SK-N-SH (cell line): ENCODE data around the gene CORT. TPM values are rescaled to one million over a fixed set of nuclear protein-coding genes. Genes with fewer than 3 reads are reported as not detected.

Source experiments
- CTCF ChIA-PET: fragments of 300-600, 350-600 bp; formaldehyde crosslinking; extraction: SDS; loops from one replicate; lab custom pipeline; 2021; lab: Yijun Ruan, JAX
- POLR2A ChIA-PET: fragments of 350-600 bp; sonication (Branson Sonifier 250); formaldehyde crosslinking; extraction: SDS; loops from one replicate; lab custom pipeline; 2020; ENCODE audit warnings: antibody characterized with exemption, inconsistent platforms; lab: Yijun Ruan, JAX
- DNase-seq: peaks from one replicate; pipeline ENCODE4 v3.0.0; 2012
- H2AFZ ChIP-seq: fragments of 200-600 bp; sonication (generic); 2 replicates; pipeline ENCODE4 v1.8.1; 2016; ENCODE audit warnings: antibody characterized with exemption, mild to moderate bottlenecking, low read depth
- H3F3A ChIP-seq: fragments of 200-600 bp; sonication (generic); replicated peaks from 2 replicates; pipeline ENCODE3; 2016; ENCODE audit warnings: antibody characterized with exemption, mild to moderate bottlenecking; ENCODE audit not compliant: insufficient read depth
- H3K27ac ChIP-seq, 2 experiments: fragments of 200-500 bp in 1 of 2; fragments of 200-600 bp in 1 of 2; sonication (Bioruptor generic) in 1 of 2; sonication (generic), shearing (Covaris generic) in 1 of 2; 2 replicates each; pipeline versions ENCODE4 v1.5.1 to v1.6.1; 2014 to 2016; ENCODE audit warnings: low read depth in 2 of 2, inconsistent platforms in 1 of 2, low read length in 1 of 2, mild to moderate bottlenecking in 1 of 2, mixed read lengths in 1 of 2
- H3K27me3 ChIP-seq: fragments of 200-600 bp; sonication (generic), shearing (Covaris generic); 2 replicates; pipeline ENCODE4 v1.6.1; 2016; ENCODE audit warnings: mixed run types; ENCODE audit not compliant: insufficient read depth
- H3K36me3 ChIP-seq, 2 experiments: fragments of 200-500 bp in 1 of 2; fragments of 200-600 bp in 1 of 2; sonication (Bioruptor generic) in 1 of 2; sonication (generic) in 1 of 2; replicated peaks in 1 of 2; 2 replicates each; pipeline versions ENCODE3 to v1.5.1; 2014 to 2016; ENCODE audit warnings: low read length in 1 of 2, mild to moderate bottlenecking in 1 of 2; ENCODE audit not compliant: insufficient read depth in 2 of 2, control insufficient read depth in 1 of 2
- H3K4me1 ChIP-seq, 2 experiments: fragments of 200-500 bp in 1 of 2; fragments of 200-600 bp in 1 of 2; sonication (Bioruptor generic) in 1 of 2; sonication (generic), shearing (Covaris generic) in 1 of 2; 2 replicates each; pipeline versions ENCODE4 v1.5.1 to v1.6.1; 2014 to 2016; ENCODE audit warnings: low read depth in 1 of 2, low read length in 1 of 2, mixed run types in 1 of 2; ENCODE audit not compliant: insufficient read depth in 2 of 2, control insufficient read depth in 1 of 2
- H3K4me2 ChIP-seq: fragments of 200-600 bp; sonication (generic), shearing (Covaris generic); 2 replicates; pipeline ENCODE4 v1.6.1; 2017; ENCODE audit warnings: mixed run types
- H3K4me3 ChIP-seq, 2 experiments: fragments of 200-500 bp in 1 of 2; fragments of 200-600 bp in 1 of 2; sonication (Bioruptor generic) in 1 of 2; sonication (generic), shearing (Covaris generic) in 1 of 2; 2 replicates each; pipeline versions ENCODE4 v1.5.1 to v1.8.1; 2014 to 2016; ENCODE audit warnings: low read depth in 2 of 2, inconsistent platforms in 1 of 2, low read length in 1 of 2, mild to moderate bottlenecking in 1 of 2, mixed read lengths in 1 of 2, moderate library complexity in 1 of 2
- H3K79me2 ChIP-seq: fragments of 200-600 bp; sonication (generic); 2 replicates; pipeline ENCODE4 v1.8.1; 2017; ENCODE audit warnings: mild to moderate bottlenecking; ENCODE audit not compliant: insufficient read depth
- H3K9ac ChIP-seq: fragments of 200-600 bp; sonication (generic); 2 replicates; pipeline ENCODE4 v1.6.1; 2017; ENCODE audit warnings: mixed run types
- H3K9me2 ChIP-seq: fragments of 200-600 bp; sonication (generic); 2 replicates; pipeline ENCODE4 v1.6.1; 2017; ENCODE audit warnings: mixed run types
- H3K9me3 ChIP-seq: fragments of 200-600 bp; sonication (generic); 2 replicates; pipeline ENCODE4 v1.6.1; 2017; ENCODE audit warnings: mixed run types, mild to moderate bottlenecking, moderate library complexity
- H4K20me1 ChIP-seq: fragments of 200-600 bp; sonication (generic); 2 replicates; pipeline ENCODE4 v1.6.1; 2017; ENCODE audit warnings: mild to moderate bottlenecking, mixed run types; ENCODE audit not compliant: insufficient read depth
- ELF1 ChIP-seq: IDR thresholded peaks from 2 replicates; pipeline ENCODE4 v1.4.0; 2012
- EZH2phosphoT487 ChIP-seq: fragments of 200-600 bp; sonication (generic); IDR thresholded peaks from 2 replicates; pipeline ENCODE4 v1.6.1; 2017; ENCODE audit warnings: low read depth, mixed run types, mild to moderate bottlenecking, antibody characterized with exemption, moderate library complexity, borderline replicate concordance
- FOXJ3 ChIP-seq: sonication (generic); formaldehyde crosslinking; IDR thresholded peaks from 2 replicates; pipeline ENCODE4 v1.5.1; 2020; ENCODE audit warnings: mild to moderate bottlenecking, missing genetic modification reagents
- FOXM1 ChIP-seq: IDR thresholded peaks from 2 replicates; pipeline ENCODE4 v1.4.0; 2012; ENCODE audit warnings: low read depth, mild to moderate bottlenecking
- JUND ChIP-seq: IDR thresholded peaks from 2 replicates; pipeline ENCODE4 v1.4.0; 2012
- RAD21 ChIP-seq: IDR thresholded peaks from 2 replicates; pipeline ENCODE4 v1.6.1; 2012; ENCODE audit warnings: mild to moderate bottlenecking, low read length
- SIN3A ChIP-seq: IDR thresholded peaks from 2 replicates; pipeline ENCODE4 v1.6.1; 2012; ENCODE audit warnings: low read depth, mild to moderate bottlenecking, low read length, moderate library complexity, borderline replicate concordance
- TCF12 ChIP-seq: IDR thresholded peaks from 2 replicates; pipeline ENCODE4 v1.4.0; 2012
- USF1 ChIP-seq: IDR thresholded peaks from 2 replicates; pipeline ENCODE4 v1.4.0; 2012; ENCODE audit warnings: low read depth, borderline replicate concordance
- ZBTB33 ChIP-seq: IDR thresholded peaks from 2 replicates; pipeline ENCODE4 v1.4.0; 2012; ENCODE audit warnings: low read depth, borderline replicate concordance
- WGBS: methylation state at CpG from one replicate; pipeline ENCODE4 v1.1.6; 2017; ENCODE audit warnings: low lambda C conversion rate; 5-methylcytosine and 5-hydroxymethylcytosine counted together
- polyA plus RNA-seq, 3 experiments: library from polyadenylated mRNA; depleted of rRNA; stranded (reverse); fragments of >200 nt; gene quantifications; 2 replicates each; pipeline ENCODE4 v1.2.3, GENCODE V29; 2012

The CORT gene
- polyA plus RNA-seq, 1 of the 3 experiments (the other 2 are of a cell fraction), result 0.26 TPM

GRCh38 chr1:10437052-10437451 is 12.8 kb upstream of the CORT start:
- H3K9me2 ChIP-seq, result no peaks in the 10 kb centered on the region
- ChIA-PET POLR2A (no interaction called here), CTCF (interaction anchor here (1.3 to 10.8 kb wide), 2 partner anchors 8 to 57 kb away, joined by 4 to 203 read pairs; no protein-coding TSS in a partner anchor)
- peak overlapping the region; percentile 52; the same call in 1 of the 2 replicates for H3K4me2 ChIP-seq
- WGBS, result 92% methylated on average over 1 of the region's 1 CpG
- 0 out of 4 replicates have a peak overlapping the region, but pooled peaks of 1 of the 2 experiments have one; percentile 3 for H3K27ac ChIP-seq
- H3K4me1 ChIP-seq, result peaks cover 0 to 5% of the 10 kb centered on the region in 2 experiments; a peak in 2 of 4 replicates
- H3K4me3 ChIP-seq, result no peak overlapping the region
- peaks cover under 1 to 3% of the 10 kb centered on the region in 2 experiments for H3K36me3 ChIP-seq
- H3K27me3 ChIP-seq, result no peaks in the 10 kb centered on the region
- no peaks in the 10 kb centered on the region for H3K9me3 ChIP-seq
- DNase-seq, result no peak
- H2AFZ ChIP-seq, result no peak overlapping the region
- no peak for TF ChIP-seq USF1
- TF ChIP-seq FOXJ3 (CRISPR knock-in tag), result no peak
- no peak for TF ChIP-seq SIN3A
- TF ChIP-seq FOXM1, result no peak
- no peak for TF ChIP-seq EZH2phosphoT487
- TF ChIP-seq TCF12, result no peak
- no peak for TF ChIP-seq ZBTB33
- TF ChIP-seq ELF1, result no peak
- no peak overlapping the region for H3K9ac ChIP-seq
- H3F3A ChIP-seq, result peaks cover 4% of the 10 kb centered on the region
- no peaks in the 10 kb centered on the region for H4K20me1 ChIP-seq
- H3K79me2 ChIP-seq, result peaks cover 4% of the 10 kb centered on the region; the same call in 1 of the 2 replicates

- no peak overlapping the region for H2AFZ ChIP-seq
- H3K4me3 ChIP-seq, result no peak overlapping the region
- no peak for TF ChIP-seq JUND
- TF ChIP-seq RAD21, result no peak
- H3K27ac ChIP-seq, result no peak overlapping the region
- WGBS, result 89% methylated on average over 7 of the region's 7 CpGs
- H4K20me1 ChIP-seq, result no peaks in the 10 kb centered on the region
- no peak for DNase-seq
- H3K79me2 ChIP-seq, result no peaks in the 10 kb centered on the region
- H3K9ac ChIP-seq, result no peak overlapping the region
- H3K36me3 ChIP-seq, result peaks cover 3 to 5% of the 10 kb centered on the region in 2 experiments
- H3K27me3 ChIP-seq, result no peaks in the 10 kb centered on the region
- H3K4me1 ChIP-seq, result peaks cover 0 to 5% of the 10 kb centered on the region in 2 experiments; a peak in 1 of 4 replicates
- H3F3A ChIP-seq, result peaks cover 4% of the 10 kb centered on the region
- no peaks in the 10 kb centered on the region for H3K9me2 ChIP-seq
- no peaks in the 10 kb centered on the region for H3K9me3 ChIP-seq
- H3K4me2 ChIP-seq, result no peak overlapping the region
- POLR2A ChIA-PET, result no interaction called here
- CTCF ChIA-PET, result interaction anchor here (10.8 kb wide), 1 partner anchor 56 kb away, joined by 203 read pairs; no protein-coding TSS in a partner anchor
These were observed 11.1 kb upstream of the CORT start for GRCh38 chr1:10438677-10439163.
